Tibial nerve (tissue), 4 donors: Measurements from ENCODE around the gene NSUN7. TPM values are rescaled to one million over a fixed set of nuclear protein-coding genes. Genes with fewer than 3 reads are reported as not detected.
A peak's percentile ranks its signal among the peaks of the same experiment; 100 is the strongest.

Source experiments
- DNase-seq, 2 donors: peaks; one replicate each; pipeline ENCODE4 v3.0.0-alpha.2; 2019; ENCODE audit warnings: low spot score in 2 of 2
- H3K27ac ChIP-seq, 4 donors: fragments of 200-600 bp; sonication (generic) in 3 of 4; one replicate each; pipeline ENCODE4 v1.5.1; 2017 to 2019; ENCODE audit warnings: mild to moderate bottlenecking in 1 of 4
- H3K27me3 ChIP-seq, 2 donors: fragments of 200-600 bp; sonication (generic) in 1 of 2; one replicate each; pipeline versions ENCODE4 v1.5.1 to v1.6.0; 2017 to 2019
- H3K36me3 ChIP-seq, 3 donors: fragments of 200-600 bp; sonication (generic); one replicate each; pipeline ENCODE4 v1.5.1; 2018 to 2019
- H3K4me1 ChIP-seq, 4 donors: fragments of 200-600 bp; sonication (generic) in 3 of 4; one replicate each; pipeline ENCODE4 v1.5.1; 2017 to 2019
- H3K4me3 ChIP-seq, 4 donors: fragments of 200-600 bp; sonication (generic) in 3 of 4; one replicate each; pipeline ENCODE4 v1.5.1; 2017 to 2019; ENCODE audit warnings: mild to moderate bottlenecking in 1 of 4, moderate library complexity in 1 of 4
- H3K9me3 ChIP-seq, 4 donors: fragments of 200-600 bp; sonication (generic) in 3 of 4; one replicate each; pipeline ENCODE4 v1.5.1; 2017 to 2019
- CTCF ChIP-seq, 5 experiments: fragments of 200-600 bp in 3 of 5; fragments of 450-650 bp in 2 of 5; sonication (generic) in 3 of 5; IDR thresholded peaks; one replicate each; pipeline ENCODE4 v1.5.1; 2016 to 2019; ENCODE audit warnings: antibody characterized with exemption in 5 of 5, mild to moderate bottlenecking in 3 of 5, moderate library complexity in 2 of 5
- EP300 ChIP-seq, 2 donors: sonication (generic); formaldehyde crosslinking; IDR thresholded peaks; one replicate each; pipeline ENCODE4 v1.6.1; 2017; ENCODE audit warnings: antibody characterized with exemption in 2 of 2, mild to moderate bottlenecking in 1 of 2
- POLR2A ChIP-seq, 2 donors: fragments of 450-650 bp; IDR thresholded peaks; one replicate each; pipeline ENCODE4 v1.6.1; 2017; ENCODE audit warnings: antibody characterized with exemption in 2 of 2, mild to moderate bottlenecking in 2 of 2, moderate library complexity in 2 of 2
- WGBS, 2 donors: methylation state at CpG; one replicate each; pipeline ENCODE4 v1.1.5; 2018; 5-methylcytosine and 5-hydroxymethylcytosine counted together
- total RNA-seq, 4 donors: library from RNA; depleted of rRNA; stranded (reverse); fragments of >200 nt; gene quantifications; one replicate each; pipeline ENCODE4 v1.1.0, GENCODE V29; 2016

The NSUN7 gene
- 1 to 10 TPM in 3 of 4 donors, not detected in 1; 2.0 to 3.1 (median 2.1) TPM for total RNA-seq

GRCh38 chr4:40749717-40750460, at the start of gene NSUN7:
NSUN7 (plus strand) TSS chr4:40749955; CDS start chr4:40750694, 739 bp downstream.
- TF ChIP-seq POLR2A (IDR thresholded peaks at IDR 0.05) (no peak), EP300 (IDR thresholded peaks at IDR 0.05) (no peak), CTCF (IDR thresholded peaks at IDR 0.05) (no peak)
- peak within 1 kb of the TSS; percentile 32 to 55 (median 44) for H3K4me3 ChIP-seq
- peak within 1 kb of the TSS in 1 of 4 donors; percentile 47 for H3K27ac ChIP-seq
- H3K9me3 ChIP-seq: no peaks in the 10 kb centered on the region
- H3K36me3 ChIP-seq: no peaks in the 10 kb centered on the region
- WGBS, 2 donors: 1 to 2% methylated on average over 40 to 50 of the region's 75 CpGs
- peaks cover 0 to 16% (median 1%) of the 10 kb centered on the region in 4 donors for H3K4me1 ChIP-seq
- DNase-seq: no peak
- peaks cover 0 to 31% of the 10 kb centered on the region in 2 donors for H3K27me3 ChIP-seq

- DNase-seq: no peak
- Histone ChIP-seq H3K4me1 (no peaks in the 10 kb centered on the region), H3K27me3 (no peaks in the 10 kb centered on the region), H3K4me3 (no peak overlapping the region), H3K27ac (no peak overlapping the region), H3K36me3 (no peaks in the 10 kb centered on the region), H3K9me3 (no peaks in the 10 kb centered on the region)
- 75 to 78% methylated on average over 5 of the region's 5 CpGs for whole genome bisulfite sequencing, 2 donors
- TF ChIP-seq CTCF (IDR thresholded peaks at IDR 0.05): no peak
- TF ChIP-seq POLR2A (IDR thresholded peaks at IDR 0.05): no peak
- no peak for TF ChIP-seq EP300 (IDR thresholded peaks at IDR 0.05)
These were observed 47.5 kb upstream of the NSUN7 start for GRCh38 chr4:40702137-40702799.

GRCh38 chr4:40702800-40703151, 47.0 kb upstream of the NSUN7 start:
- no peak overlapping the region for H3K27ac ChIP-seq
- H3K4me1 ChIP-seq: no peaks in the 10 kb centered on the region
- H3K27me3 ChIP-seq: no peaks in the 10 kb centered on the region
- no peak overlapping the region for H3K4me3 ChIP-seq
- H3K9me3 ChIP-seq: no peaks in the 10 kb centered on the region
- 53 to 65% methylated on average over 2 of the region's 2 CpGs for WGBS, 2 donors
- DNase-seq: no peak
- TF ChIP-seq CTCF (IDR thresholded peaks at IDR 0.05): no peak
- TF ChIP-seq POLR2A (IDR thresholded peaks at IDR 0.05): no peak
- no peak for TF ChIP-seq EP300 (IDR thresholded peaks at IDR 0.05)
- no peaks in the 10 kb centered on the region for H3K36me3 ChIP-seq

DNA sequence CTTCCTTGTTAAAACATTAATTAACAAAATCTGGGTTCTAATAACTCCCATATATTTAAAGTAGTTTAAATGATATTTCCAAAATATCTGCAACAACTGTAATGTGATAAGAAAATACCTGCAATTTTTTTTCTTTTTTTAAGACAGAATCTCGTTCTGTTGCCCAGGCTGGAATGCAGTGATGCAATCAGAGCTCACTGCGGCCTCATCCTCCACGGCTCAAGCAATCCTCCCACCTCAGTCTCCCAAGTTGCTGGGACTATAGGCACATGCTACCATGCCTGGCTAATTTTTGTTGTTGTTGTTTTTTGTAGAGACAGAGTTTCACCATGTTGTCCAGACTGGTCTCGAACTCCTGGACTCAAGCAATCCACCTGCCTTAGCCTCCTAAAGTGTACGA, 45.7 kb upstream of the NSUN7 start:
- Histone ChIP-seq H3K4me1 (no peaks in the 10 kb centered on the region), H3K36me3 (no peaks in the 10 kb centered on the region), H3K4me3 (no peak overlapping the region), H3K27ac (no peak overlapping the region), H3K27me3 (no peaks in the 10 kb centered on the region), H3K9me3 (no peaks in the 10 kb centered on the region)
- WGBS, 2 donors: 87 to 90% methylated on average over 5 of the region's 5 CpGs
- TF ChIP-seq EP300 (IDR thresholded peaks at IDR 0.05) (no peak), CTCF (IDR thresholded peaks at IDR 0.05) (no peak), POLR2A (IDR thresholded peaks at IDR 0.05) (no peak)
- DNase-seq: no peak
